GM18858 (cell line): ENCODE results near the gene PRMT9.

Source experiments
- ATAC-seq: cut with Tn5 transposase; IDR thresholded peaks from one replicate; pipeline ENCODE4 v1.9.1; 2021; ENCODE audit not compliant: unreplicated experiment

Gene PRMT9

DNA sequence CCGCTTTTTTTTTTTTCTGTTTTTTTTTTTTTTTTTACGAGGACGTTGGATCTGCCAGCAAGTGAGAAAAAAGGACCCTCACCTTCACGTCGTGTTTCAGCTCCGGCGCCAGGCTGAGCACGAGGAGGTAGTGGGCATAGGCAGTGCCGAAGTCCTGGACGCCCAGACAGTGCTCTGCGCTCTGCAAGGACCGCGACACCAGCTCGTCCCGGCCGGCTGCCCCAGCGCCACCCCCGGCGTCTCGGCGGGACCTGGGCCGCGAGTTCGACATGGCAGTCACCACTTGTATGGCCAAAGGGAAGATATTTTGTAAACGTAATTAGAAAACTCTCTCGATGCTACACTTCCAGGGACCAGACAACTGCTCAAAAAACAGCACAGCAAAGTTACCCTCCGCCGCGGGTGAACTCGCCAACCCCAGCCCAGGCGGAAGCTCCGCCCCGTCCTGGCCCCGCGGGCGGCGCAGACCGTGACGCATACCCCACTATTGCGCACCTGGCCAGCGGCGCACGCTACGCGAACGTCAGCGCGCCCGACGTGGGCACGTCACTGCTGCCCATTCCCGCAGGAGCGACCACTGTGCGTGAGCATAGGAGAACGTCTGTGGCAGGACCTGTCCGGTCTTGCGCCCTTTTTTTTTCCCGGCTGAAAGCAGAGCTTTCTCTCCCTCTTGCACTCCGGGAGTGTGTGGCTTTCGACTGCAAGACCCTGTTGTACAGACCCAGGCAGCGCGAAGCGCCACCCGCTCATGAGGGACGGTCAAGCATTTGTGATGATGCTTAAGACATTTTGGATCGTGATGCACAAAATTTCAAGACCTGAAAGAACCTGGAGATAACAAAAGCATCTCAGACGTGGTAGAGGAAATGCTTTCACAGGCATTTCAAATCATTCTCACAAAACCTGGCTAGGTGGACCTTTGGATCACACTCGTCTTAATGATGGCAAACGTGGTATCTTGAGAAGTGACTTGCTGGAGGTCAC, at the start of gene PRMT9:
PRMT9 (minus strand) TSS at position 447 of the 984 bp plus-strand sequence; CDS start at position 271, 176 bp downstream.
- peak; percentile 99 for ATAC-seq

DNA sequence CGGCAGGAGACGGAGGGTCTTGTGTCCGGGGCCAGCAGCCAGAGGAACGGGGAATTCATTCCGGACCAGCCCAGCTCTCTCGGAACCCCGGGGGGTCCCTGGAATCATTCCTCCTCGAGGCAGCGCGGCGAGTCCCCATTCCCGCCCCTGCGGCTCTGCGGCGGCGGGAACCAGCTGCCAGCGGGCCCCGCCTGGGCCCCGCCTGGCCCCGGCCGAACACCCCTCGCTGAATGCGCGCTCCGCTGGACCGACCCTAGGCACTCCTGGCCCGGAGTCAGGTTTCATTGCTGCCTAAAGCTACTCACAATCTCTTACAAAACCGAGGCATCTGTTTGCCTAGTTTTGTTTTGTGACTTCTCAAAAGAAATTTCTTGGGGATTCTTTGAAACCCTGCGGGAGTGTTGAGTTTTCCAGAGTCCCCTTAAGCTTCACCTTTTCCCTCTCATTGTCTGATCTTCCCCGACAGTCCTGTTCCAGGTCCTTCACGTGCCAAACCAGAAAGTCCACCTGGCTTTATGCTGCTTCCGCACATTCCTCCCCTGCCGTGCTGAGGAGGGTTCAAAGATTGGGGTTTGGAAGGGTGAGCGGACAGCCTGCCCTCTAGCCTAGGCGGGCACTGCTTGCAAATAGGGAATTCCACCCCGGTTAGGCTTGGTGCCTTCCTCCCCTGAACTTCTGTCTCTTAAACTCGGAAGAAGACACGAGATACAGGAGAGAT, 48.7 kb upstream of the PRMT9 start:
- no peak for ATAC-seq

DNA sequence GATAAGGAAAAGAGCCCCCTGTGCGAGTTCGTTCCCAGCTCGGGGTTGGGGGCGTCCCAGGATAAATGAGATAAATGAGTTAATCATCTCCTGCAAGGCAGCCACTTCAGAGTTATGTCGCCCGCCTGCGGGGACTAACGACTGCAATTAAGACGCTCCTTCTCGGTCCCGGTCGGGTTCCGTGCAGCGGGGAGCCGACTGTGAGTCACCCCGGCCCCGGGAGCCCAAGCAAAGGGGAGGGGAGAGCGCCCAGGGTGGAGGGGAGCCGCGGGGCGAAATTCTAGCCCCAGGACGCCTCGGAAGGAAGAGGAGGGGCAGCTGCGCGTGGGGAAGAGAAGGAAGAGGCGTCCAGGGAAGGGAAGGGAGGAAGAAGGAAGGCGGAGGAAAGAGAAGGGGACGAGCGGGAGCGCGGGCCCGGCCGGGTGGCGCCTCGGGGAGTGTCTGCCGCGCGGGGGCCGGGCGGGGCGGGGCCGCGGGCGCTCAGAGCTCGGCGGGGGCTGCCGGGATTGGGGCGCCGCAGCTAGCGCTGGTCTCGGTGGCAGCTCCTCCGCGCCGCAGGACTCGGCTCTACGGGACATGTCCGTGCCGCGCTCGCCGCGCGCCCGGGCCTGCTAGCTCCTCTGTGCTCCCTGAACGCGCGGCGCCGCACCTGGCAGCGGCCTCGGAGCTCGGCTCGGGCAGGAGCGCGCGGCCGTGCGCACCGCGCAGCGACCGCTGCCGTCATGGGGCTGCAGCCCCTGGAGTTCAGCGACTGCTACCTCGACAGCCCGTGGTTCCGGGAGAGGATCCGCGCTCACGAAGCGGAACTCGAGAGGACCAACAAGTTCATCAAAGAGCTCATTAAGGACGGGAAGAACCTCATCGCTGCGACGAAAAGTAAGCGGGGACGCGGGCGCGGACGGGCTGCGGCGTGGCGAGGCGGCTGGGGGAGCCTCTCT, 47.9 kb upstream of the PRMT9 start, which contains the start of gene ARHGAP10:
ARHGAP10 (plus strand) TSS at position 509 of the 938 bp plus-strand sequence; CDS start at position 723, 214 bp downstream.
- peak; percentile 35 for ATAC-seq

DNA sequence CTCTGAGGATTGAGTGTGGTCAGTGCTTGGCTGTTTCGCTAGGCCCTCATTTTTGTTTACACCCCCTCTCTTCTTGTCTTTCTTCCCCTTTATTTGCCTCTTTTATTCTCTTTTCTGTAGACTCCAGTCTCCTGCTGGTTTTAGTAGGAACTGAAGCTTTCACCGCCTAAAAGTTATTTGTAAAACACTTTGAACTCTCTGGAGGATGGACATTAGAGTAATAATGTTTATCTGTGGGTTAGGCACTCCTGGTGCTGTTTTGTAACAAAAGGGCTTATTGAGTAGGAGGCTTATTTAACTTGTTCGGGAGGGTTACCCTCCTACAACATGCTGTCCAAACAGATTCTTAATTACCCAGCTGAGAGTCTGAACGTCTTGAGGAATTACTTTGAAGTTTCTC, 46.4 kb upstream of the PRMT9 start:
- no peak for ATAC-seq

DNA sequence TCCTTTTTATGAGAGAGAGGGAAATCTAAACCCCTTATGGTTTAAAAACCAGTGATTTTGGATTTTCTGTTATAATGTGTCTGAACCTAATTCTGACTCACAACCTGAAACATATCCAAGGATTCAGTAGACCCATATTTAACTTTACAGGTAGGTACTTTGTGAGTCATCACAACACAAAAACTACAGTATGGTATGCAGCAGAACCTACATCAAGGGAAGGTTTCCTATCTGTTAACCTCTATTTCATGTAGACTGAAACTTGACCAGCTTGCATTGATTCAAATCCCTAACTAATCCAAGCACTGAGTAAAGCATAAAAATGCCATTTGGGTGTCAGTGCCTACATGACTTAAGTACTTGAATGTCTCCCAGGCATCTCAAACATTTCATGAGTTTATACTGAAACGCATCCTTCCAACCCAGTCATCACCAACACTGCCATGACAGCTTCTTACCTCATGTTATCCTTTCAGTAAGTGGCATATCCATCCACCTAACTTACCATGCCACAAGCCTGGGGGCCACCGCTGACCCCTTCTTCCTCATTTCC, 43.6 kb upstream of the PRMT9 start:
- no peak for ATAC-seq

DNA sequence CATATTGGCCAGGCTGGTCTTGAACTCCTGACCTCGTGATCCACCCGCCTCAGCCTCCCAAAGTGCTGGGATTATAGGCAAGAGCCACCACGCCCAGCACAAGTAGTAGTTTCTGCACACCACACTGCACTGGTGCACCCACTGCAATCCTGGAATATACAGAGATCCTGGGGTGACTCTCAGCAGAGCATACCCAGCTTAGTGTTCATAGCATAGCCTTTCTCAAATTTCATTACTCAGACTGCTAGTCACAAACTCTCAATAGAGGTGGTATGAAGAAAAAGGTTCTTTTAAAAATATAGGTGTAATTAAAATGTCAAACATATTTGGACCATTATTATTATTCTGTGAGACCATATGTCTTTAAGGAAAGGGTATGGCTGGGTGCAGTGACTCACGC, 41.7 kb upstream of the PRMT9 start:
- no peak for ATAC-seq

DNA sequence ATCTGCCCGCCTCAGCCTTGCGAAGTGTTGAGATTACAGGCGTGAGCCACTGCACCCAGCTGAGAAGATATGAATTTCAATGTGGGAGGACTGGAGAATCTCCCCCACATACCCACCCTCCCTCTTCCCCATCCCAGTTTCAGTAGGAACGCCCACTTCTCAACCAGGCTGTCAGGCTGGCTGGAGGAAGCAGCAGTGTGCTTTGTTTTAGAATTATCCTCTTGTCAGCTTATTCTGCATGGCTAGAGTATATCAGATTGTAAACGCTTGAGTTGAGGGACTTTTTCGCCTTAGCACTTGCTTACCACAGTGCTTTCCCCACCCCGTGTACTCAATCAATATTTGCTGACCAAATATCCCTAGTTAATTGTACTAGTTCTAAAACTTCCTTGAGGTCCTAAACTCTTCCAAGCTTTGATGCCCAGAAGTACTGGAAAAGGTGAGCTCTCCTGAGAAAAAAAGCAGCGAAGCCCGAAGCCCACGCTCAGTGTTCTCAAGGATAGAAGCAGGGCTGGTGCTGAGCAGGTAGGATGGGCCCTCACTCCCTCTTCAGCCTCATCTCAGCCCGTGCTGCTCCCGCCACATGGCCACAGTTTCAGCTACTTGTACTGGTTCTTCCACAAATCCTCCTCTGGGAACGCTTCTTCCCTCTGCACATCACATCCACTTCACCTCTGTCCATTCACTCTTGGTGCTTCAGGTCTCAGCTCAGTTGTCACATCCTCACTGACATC, 40.7 kb upstream of the PRMT9 start:
- no peak for ATAC-seq

DNA sequence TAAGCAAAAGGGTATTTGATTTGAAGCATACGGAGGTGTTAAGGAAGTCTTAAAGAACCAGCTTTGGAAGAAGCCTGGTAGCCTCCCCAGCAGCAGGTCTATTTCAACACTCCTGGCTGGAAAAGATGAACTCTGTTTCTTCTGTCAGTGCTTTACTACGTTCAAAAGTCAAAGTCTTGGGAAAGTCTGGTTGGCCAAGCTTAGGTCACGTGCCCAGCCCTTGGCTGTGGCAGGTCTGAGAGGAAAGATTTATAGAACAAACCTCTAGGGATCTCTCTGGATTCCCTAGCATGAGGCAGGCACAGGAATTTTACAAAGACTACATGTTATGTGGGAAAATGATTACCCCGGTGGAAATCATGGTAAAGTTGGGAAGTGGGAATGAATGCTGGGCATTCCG, 39.4 kb upstream of the PRMT9 start:
- ATAC-seq = no peak

DNA sequence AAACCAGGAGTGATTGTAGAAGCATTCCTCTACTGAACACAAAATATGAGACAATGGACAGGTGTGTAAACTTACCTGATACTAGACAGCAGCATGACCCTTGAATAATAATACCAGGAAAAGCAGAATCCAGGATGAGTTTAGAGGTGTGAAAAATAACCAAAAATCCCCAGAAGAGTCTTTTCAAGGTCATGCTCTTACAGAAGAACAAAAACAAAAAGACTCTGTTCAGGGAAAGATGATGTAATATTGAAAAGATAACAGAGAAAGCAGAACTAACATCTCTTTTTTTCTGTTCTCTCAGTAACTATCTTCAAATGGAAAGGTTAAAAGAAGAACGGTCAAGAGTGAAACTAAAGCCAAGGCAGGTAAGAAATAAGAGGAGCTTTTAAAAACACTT, 33.9 kb upstream of the PRMT9 start:
- ATAC-seq = peak; percentile 92

DNA sequence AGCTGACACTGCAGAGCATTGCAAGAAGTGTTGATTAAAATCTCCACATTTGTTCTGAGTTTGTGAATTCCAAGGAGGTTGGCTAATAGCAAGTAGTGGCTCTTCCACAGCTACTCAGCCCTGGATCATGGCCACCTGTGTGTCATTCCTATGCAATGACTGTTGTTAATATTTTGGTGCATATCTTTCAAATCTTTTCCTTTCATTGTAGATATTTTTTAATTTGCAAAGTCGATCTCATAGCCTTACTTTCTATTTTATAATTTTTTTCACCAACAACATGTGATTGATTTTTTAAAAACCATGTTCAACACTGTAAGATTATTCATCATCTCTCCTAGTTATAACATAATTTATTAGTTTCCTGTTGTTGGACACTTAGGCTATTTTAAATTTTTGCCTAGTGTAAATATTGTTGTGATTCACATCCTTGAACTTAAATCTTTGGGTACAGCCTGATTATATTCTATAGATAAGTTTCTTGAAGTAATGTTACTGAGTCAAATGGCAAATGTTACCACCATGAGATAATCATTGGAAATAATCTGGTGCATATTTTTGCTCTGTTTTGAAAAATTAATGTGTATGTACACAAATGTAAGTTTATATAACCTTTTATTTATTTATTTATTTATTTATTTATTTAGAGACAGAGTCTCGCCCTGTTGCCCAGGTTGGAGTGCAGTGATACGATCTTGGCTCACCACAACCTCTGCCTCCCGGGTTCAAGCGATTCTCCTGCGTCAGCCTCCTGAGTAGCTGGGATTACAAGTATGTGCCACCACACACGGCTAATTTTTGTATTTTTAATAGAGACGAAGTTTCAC, 30.8 kb upstream of the PRMT9 start:
- ATAC-seq = no peak

DNA sequence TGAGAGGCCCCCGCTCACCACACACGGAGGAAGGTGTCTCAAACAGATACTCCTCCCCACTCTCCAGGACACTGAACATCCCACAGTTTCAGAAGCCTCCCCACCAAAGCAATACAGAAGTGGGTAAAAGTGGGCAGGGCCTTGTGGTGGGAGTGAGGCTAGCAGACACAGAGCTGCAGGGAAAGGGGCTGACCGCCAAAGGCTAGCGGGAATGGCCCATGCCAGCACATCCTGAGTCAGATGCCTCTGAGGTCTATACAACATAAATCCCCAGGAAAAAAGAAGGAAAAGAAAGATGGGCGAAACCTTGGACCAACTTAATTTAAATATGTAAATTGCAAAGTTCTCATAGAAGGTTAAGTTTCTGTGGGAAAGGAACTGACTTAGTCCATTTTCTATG, 26.0 kb upstream of the PRMT9 start:
- no peak for ATAC-seq

DNA sequence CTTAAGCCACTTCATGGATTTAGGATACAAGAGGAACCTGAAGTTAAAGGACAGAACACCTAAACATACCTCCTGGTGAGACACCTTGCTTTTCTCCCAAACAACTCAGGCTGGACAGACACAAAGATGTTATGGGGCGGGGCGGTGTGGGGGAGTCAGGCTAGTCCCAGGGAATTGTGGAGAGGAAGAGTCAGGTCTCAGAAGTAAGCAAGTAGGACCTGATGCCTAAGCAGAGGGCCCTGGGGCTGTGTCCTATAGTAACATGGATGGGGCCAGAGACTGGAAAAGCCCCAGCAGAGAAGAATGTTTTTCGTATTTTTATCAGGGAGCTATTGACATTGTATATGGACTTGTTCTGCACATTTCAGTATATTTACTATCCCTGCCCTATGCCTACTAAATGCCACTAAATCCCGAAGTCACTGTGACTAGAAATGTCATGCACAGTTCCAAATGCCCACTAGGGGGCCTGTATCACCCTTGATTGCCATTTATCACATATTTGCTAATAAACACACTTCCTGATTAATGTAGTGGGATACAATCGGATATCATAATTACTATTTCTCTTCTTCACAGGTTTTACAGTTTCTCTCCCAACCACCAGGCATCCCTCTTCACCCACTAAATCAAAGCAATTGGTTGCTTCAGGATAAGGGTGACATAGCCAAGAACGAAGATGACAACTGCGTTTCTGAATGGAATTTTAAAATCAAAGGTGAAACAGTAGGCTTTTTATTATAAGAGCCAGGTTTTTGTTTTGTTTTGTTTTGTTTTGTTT, 24.1 kb upstream of the PRMT9 start:
- ATAC-seq = peak; percentile 70

DNA sequence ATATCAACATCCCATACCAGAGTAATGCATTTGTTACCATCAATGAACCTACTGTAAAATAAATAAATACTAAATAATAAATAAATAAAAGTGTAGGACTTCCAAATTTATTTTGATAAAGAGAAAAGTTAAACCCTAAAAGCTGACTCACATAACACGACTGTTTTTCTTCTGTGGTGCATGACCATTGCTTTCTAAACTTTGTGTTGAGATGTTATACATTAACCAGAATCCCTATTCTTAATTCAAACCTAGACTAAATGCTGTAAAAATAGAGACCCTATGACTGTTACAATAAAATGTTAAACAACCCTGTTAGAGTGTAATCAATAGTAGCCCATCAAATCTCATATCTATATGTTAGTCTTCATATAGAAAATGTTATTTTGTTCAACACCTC, 20.9 kb upstream of the PRMT9 start:
- no peak for ATAC-seq

DNA sequence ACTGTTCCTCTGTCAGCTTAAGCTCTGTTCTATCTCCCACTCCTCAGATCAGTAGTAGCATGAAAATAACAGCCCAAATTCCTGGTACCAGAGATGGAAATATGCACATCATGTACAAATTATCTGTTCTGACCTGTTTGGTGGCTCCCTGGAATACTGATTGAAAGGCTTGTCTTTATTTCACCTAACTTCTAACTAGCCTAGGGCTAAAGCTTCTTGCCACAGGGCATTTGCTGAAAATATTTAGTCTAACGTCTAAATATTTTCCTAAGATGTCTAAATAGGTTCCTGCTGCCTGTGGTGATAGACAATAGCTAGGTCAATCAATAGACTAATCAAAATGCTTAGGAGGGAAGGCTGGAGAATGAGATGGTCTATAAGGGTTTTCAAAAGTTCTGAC, 12.9 kb upstream of the PRMT9 start:
- ATAC-seq = no peak

DNA sequence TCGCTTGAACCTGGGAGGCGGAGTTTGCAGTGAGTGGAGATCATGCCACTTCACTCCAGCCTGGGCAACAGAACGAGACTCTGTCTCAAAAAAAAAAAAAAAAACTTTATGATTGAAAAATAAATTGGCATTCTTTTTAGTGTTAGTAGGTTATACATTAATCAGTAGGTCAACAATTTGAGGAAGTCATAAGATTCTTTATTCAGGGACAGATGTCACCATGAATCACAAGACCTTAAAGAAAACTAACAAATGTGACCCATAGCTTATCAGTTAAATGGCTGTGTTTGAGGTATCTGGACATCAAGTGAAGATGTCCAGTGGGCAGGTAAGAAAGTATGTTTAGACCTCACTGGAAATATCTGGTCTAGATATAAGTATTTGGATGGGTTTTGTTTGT, 9.3 kb upstream of the PRMT9 start:
- no peak for ATAC-seq

DNA sequence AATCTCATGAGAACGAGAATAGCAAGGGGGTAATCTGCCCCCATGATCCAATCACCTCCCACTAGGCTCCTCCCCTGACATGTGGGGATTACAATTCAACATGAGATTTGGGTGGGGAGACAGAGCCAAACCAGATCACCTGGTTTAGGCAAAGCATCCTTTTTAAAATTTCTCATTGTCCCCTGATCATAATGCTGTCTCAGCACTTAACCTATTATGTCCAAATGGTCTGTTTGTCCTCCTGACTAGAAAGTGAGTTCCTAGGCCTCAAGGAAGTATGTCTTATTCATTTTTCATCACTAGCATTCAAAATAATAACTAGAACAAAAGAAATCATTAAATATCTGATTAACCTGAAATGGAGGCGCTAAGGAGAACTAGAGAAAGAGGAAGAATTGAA, 7.9 kb upstream of the PRMT9 start:
- no peak for ATAC-seq

DNA sequence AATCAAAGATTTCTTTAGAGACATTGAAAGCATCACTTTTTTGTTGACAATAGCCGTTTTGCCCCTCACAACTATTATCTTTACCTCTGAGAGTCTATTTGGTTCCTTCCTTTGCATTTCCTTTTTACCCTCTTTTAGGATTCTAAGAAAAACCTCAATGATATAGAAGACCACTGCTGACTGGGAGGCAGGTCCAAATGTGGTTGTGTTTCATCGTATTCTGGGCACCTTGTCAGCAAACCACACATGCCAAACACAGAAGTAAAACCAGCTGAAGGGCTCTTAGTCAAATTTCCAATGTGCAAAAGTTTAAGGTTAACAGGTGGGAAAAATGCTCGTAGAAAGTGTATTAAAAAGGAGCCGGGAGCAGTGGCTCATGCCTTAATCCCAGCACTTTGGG, 5.1 kb upstream of the PRMT9 start:
- no peak for ATAC-seq

DNA sequence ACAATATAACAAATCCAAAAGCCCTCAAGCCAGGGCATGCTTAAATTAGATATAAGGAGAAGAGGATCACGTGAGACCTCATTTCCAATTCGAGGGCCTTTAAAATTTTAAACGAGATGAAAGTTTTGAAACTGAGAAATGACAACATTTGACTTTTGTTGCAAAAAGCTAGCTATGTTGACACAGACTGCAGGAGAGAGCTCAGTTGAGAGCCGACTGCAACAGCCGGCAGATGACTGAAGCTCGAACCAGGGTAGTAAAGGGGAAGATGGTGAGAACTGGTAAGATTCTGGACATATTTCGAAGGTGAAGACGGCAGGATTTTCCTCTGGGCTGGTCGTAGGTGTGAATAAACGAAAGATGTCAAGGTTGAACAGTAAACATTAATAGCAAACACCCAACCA, 773 bp downstream of the PRMT9 start:
- no peak for ATAC-seq
